ENCODE results near the gene MCUB. TPM values are rescaled to one million over a fixed set of nuclear protein-coding genes. Genes with fewer than 3 reads are reported as not detected.

Gene MCUB
- total and polyA plus RNA-seq, 2 donors from 2014 or later = 2.3 to 15.2 TPM

GRCh38 chr4:109708435-109708834 lies 148.4 kb downstream of the MCUB start:
- no peaks in the 10 kb centered on the region for H3K9me3 ChIP-seq (ENCODE audit: control insufficient read depth in 2 of 3, insufficient read depth in 1 of 3, low read length in 3 of 3)
- DNase-seq (no peak), FAIRE-seq (no peak)
- peaks cover 3 to 8% (median 4%) of the 10 kb centered on the region in 3 donors for H3K36me3 ChIP-seq (ENCODE audit: control insufficient read depth in 2 of 3, insufficient read depth in 3 of 3, low read length in 3 of 3)
- H3K27ac ChIP-seq (ENCODE audit: low read depth in 2 of 2, low read length in 2 of 2) = no peak overlapping the region
- intact Hi-C loops (cut with DNase I) = loop anchor here (10.0 kb wide), 1 partner anchor 96 kb away; the partner anchor contains the start of gene CFI
- no peaks in the 10 kb centered on the region for H3K27me3 ChIP-seq (ENCODE audit: control insufficient read depth, insufficient read depth, low read length)
- TF ChIP-seq, protein P1, sequence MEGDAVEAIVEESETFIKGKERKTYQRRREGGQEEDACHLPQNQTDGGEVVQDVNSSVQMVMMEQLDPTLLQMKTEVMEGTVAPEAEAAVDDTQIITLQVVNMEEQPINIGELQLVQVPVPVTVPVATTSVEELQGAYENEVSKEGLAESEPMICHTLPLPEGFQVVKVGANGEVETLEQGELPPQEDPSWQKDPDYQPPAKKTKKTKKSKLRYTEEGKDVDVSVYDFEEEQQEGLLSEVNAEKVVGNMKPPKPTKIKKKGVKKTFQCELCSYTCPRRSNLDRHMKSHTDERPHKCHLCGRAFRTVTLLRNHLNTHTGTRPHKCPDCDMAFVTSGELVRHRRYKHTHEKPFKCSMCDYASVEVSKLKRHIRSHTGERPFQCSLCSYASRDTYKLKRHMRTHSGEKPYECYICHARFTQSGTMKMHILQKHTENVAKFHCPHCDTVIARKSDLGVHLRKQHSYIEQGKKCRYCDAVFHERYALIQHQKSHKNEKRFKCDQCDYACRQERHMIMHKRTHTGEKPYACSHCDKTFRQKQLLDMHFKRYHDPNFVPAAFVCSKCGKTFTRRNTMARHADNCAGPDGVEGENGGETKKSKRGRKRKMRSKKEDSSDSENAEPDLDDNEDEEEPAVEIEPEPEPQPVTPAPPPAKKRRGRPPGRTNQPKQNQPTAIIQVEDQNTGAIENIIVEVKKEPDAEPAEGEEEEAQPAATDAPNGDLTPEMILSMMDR (IDR thresholded peaks at IDR 0.05; ENCODE audit: borderline replicate concordance, extremely low read depth, insufficient read depth) = no peak
- peaks cover 0 to 5% (median 4%) of the 10 kb centered on the region in 3 donors for H3K4me1 ChIP-seq (ENCODE audit: control insufficient read depth in 2 of 3, insufficient read depth in 2 of 3, low read depth in 1 of 3, low read length in 3 of 3)
- no peak overlapping the region for H3K9ac ChIP-seq (ENCODE audit: low read length in 3 of 3)
- no peak overlapping the region for H3K4me3 ChIP-seq (ENCODE audit: low read length in 3 of 3)

DNA sequence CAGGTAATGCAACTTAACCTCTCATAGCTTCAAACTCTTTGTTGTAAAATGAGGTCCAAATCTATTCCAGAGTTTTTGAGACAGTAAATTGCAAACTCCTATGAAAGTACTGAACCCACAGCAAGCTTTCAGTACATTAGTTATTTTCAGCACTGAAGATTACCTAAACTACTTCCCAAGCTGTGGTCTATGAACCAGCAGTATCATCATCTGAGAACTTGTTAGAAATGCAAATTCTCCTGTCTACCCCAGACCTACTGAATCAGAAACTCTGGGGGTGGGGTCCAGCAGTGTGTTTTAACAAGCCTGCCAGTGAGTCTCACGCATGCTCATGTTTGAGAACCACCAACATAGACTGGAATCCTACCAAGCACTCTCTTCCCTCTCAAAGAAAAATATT lies 148.9 kb downstream of the MCUB start:
- H3K4me3 ChIP-seq (ENCODE audit: low read length in 3 of 3) = no peak overlapping the region
- intact Hi-C loops (cut with DNase I) = loop anchor here (10.0 kb wide), 1 partner anchor 96 kb away; the partner anchor contains the start of gene CFI

DNA sequence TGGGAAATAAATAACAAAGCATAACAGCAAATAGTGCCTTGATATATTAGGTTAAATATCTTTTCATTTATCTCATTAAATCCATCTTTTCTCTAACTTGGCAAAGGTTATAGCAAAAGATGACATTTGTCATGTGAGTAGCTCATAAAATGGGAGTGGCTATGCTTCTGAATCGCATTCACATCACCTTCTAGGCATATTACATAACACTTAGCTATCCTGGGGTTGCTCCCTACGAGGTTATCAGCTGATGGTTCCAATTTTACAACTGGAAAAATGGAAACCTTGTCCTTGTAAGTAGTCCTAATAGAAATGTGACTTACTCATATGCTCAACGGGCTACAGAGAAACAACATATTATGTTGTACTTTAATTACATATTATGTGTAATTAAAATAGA lies 153.5 kb downstream of the MCUB start:
- no peak for FAIRE-seq
- Histone ChIP-seq H3K4me3 (ENCODE audit: low read length in 3 of 3) (no peak overlapping the region), H3K27ac (ENCODE audit: low read depth in 2 of 2, low read length in 2 of 2) (no peak overlapping the region), H3K9me3 (ENCODE audit: control insufficient read depth in 2 of 3, insufficient read depth in 1 of 3, low read length in 3 of 3) (no peaks in the 10 kb centered on the region), H3K4me1 (ENCODE audit: control insufficient read depth in 2 of 3, insufficient read depth in 2 of 3, low read depth in 1 of 3, low read length in 3 of 3) (no peaks in the 10 kb centered on the region), H3K36me3 (ENCODE audit: control insufficient read depth in 2 of 3, insufficient read depth in 3 of 3, low read length in 3 of 3) (peaks cover 7 to 20% (median 13%) of the 10 kb centered on the region in 3 donors), H3K27me3 (ENCODE audit: control insufficient read depth, insufficient read depth, low read length) (no peaks in the 10 kb centered on the region), H3K9ac (ENCODE audit: low read length in 3 of 3) (no peak overlapping the region)
- intact Hi-C loops (cut with DNase I) = no loop called here
- no peak for DNase-seq
- TF ChIP-seq, protein P1 (IDR thresholded peaks at IDR 0.05; ENCODE audit: borderline replicate concordance, extremely low read depth, insufficient read depth) = no peak

More for the DNA sequence above, 148.9 kb downstream of the MCUB start:
- H3K4me1 ChIP-seq (ENCODE audit: control insufficient read depth in 2 of 3, insufficient read depth in 2 of 3, low read depth in 1 of 3, low read length in 3 of 3) = peaks cover 0 to 4% (median 0%) of the 10 kb centered on the region in 3 donors
- H3K27me3 ChIP-seq (ENCODE audit: control insufficient read depth, insufficient read depth, low read length) = no peaks in the 10 kb centered on the region
- H3K9ac ChIP-seq (ENCODE audit: low read length in 3 of 3) = no peak overlapping the region
- H3K9me3 ChIP-seq (ENCODE audit: control insufficient read depth in 2 of 3, insufficient read depth in 1 of 3, low read length in 3 of 3) = no peaks in the 10 kb centered on the region
- TF ChIP-seq, protein P1 (IDR thresholded peaks at IDR 0.05; ENCODE audit: borderline replicate concordance, extremely low read depth, insufficient read depth) = no peak
- peaks cover 3 to 12% (median 4%) of the 10 kb centered on the region in 3 donors for H3K36me3 ChIP-seq (ENCODE audit: control insufficient read depth in 2 of 3, insufficient read depth in 3 of 3, low read length in 3 of 3)
- H3K27ac ChIP-seq (ENCODE audit: low read depth in 2 of 2, low read length in 2 of 2) = no peak overlapping the region
- FAIRE-seq (no peak), DNase-seq (no peak)

- Histone ChIP-seq H3K4me1 (ENCODE audit: control insufficient read depth in 2 of 3, insufficient read depth in 2 of 3, low read depth in 1 of 3, low read length in 3 of 3) (peaks cover 0 to 5% (median 0%) of the 10 kb centered on the region in 3 donors), H3K36me3 (ENCODE audit: control insufficient read depth in 2 of 3, insufficient read depth in 3 of 3, low read length in 3 of 3) (peaks cover 3 to 16% (median 4%) of the 10 kb centered on the region in 3 donors), H3K9ac (ENCODE audit: low read length in 3 of 3) (no peak overlapping the region), H3K9me3 (ENCODE audit: control insufficient read depth in 2 of 3, insufficient read depth in 1 of 3, low read length in 3 of 3) (no peaks in the 10 kb centered on the region), H3K27ac (ENCODE audit: low read depth in 2 of 2, low read length in 2 of 2) (no peak overlapping the region), H3K27me3 (ENCODE audit: control insufficient read depth, insufficient read depth, low read length) (no peaks in the 10 kb centered on the region), H3K4me3 (ENCODE audit: low read length in 3 of 3) (no peak overlapping the region)
- TF ChIP-seq, protein P1 (IDR thresholded peaks at IDR 0.05; ENCODE audit: borderline replicate concordance, extremely low read depth, insufficient read depth) = no peak
- intact Hi-C loops (cut with DNase I) = no loop called here
- FAIRE-seq (no peak), DNase-seq (no peak)
Observed at GRCh38 chr4:109718759-109719158, 158.7 kb downstream of the MCUB start.
